ENCODE results near the gene RNF167.
A peak's percentile ranks its signal among the peaks of the same experiment; 100 is the strongest.

Gene RNF167

DNA sequence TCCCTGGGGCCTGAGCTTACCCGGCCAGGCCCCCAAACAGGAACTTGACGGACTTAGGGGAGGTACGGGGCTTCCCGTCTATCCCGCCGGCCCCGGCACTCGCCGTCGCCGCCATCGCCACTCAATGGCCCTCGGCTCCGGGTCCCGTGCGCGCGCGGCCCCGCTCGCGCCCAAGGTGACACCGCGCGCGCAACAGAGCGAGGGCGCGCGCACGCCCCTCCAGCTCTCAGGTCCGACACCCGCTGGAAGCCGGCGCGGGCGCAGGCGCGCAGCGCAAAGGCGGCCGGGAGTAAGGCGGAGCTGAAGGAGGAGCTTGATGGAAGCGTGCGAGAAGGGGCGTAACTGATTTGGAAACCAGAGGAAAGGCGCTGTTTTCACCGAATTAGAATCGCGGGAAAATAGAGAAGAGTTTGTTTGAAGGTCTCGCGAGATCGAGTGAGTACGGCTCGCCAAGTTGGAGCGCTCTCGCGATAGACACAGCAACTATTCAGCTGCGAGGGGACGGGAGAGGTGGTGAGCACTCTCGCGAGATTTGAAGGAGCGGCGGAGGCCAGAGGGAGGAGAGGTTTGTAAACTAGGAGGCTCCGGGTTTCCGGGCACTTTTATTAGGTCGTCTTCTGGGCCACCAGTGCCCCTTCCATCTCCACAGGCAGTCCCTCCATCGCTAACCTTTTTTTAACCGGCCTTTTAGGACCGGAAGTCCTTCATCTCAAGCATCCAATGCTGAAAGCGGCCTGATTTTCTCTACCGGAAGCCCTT lies at the start of gene RNF167, which contains the start of gene SLC25A11:
TSS of gene RNF167 (plus strand) at position 473 of the 759 bp plus-strand sequence. CDS start 642 bp downstream, outside the sequence.
TSS of gene SLC25A11 (minus strand) at position 251 of the 759 bp plus-strand sequence. CDS start at position 115, 136 bp downstream.
- peaks cover 59% of the 10 kb centered on the region for H3K36me3 Mint-ChIP-seq
- no peaks in the 10 kb centered on the region for H3K27me3 Mint-ChIP-seq
- peaks cover 55% of the 10 kb centered on the region for H3K4me1 Mint-ChIP-seq
- H3K27ac Mint-ChIP-seq = peak within 1 kb of the TSS; percentile 92
- H3K4me3 Mint-ChIP-seq = peak within 1 kb of the TSS; percentile 91
- no peaks in the 10 kb centered on the region for H3K9me3 Mint-ChIP-seq
- peak; percentile 93 for ATAC-seq

DNA sequence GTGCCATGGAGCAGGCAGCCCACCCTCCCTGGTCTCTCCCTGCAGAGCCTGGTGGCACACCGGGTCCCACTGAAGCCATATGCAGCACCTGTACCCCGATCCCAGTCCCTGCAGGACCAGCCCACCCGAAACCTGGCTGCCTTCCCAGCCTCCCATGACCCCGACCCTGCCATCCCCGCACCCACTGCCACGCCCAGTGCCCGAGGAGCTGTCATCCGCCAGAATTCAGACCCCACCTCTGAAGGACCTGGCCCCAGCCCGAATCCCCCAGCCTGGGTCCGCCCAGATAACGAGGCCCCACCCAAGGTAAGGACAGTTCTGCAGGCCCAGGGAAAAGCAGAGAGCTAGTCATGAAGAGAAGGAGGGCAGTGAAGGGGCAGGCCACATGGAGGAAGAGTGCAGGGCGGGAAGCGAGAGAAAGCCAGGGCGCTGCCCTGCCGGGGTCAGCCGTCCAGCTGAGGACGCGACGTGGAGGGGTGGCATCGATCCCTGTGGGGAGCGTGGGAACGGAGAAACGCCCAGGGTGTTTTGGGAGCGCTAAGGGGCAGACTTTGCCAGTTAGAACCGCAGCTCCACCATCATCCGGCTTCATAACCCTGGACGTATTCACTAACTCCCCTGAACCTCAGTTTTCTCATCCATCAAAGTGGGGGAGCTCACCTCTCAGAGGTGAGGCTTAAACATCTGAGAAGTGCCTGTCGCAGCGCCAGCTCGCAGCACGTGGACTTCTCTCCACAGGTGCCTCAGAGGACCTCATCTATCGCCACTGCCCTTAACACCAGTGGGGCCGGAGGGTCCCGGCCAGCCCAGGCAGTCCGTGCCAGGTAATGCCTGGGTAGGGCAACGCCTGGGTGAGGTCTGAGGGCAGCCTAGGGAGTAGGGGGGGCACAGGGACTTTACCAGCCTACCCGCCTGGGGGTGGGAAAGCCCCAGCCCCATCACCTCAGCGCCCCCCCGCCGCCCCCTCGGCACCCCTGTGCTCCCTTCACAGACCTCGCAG lies 48.4 kb upstream of the RNF167 start:
- Mint-ChIP-seq H3K27me3 (no peaks in the 10 kb centered on the region), H3K4me1 (no peaks in the 10 kb centered on the region), H3K9me3 (no peaks in the 10 kb centered on the region), H3K36me3 (peaks cover 80% of the 10 kb centered on the region), H3K4me3 (no peak overlapping the region), H3K27ac (no peak overlapping the region)
- ATAC-seq = no peak

DNA sequence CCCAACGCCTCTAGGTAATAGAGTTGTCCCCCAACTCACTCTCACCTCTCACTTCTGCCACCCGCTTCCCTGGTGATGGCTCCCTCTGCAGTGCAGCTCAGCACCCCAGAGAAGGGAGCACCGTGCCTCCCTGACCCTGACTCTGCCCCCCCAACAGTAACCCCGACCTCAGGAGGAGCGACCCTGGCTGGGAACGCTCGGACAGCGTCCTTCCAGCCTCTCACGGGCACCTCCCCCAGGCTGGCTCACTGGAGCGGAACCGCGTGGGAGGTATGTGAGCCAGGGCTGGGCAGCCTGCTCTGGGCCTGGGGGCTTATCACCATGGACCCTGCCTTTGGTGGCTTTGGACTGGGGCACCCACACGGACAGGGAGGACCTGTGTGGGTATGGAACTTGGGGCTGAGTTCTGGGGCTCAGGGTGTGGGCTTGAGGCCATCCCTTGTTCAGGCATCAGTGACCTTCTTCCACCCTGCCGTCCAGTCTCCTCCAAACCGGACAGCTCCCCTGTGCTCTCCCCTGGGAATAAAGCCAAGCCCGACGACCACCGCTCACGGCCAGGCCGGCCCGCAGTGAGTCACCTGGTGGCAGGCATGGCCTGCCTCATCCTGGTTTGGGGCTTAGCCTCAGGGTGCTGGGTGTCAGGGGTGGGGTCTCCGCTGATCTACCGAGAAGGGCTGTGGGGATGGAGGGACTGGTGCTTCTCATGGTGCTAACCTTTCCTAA lies 47.4 kb upstream of the RNF167 start:
- H3K4me3 Mint-ChIP-seq = no peak overlapping the region
- H3K36me3 Mint-ChIP-seq = peaks cover 83% of the 10 kb centered on the region
- no peak overlapping the region for H3K27ac Mint-ChIP-seq
- H3K27me3 Mint-ChIP-seq = no peaks in the 10 kb centered on the region
- ATAC-seq = no peak
- no peaks in the 10 kb centered on the region for H3K9me3 Mint-ChIP-seq
- no peaks in the 10 kb centered on the region for H3K4me1 Mint-ChIP-seq

DNA sequence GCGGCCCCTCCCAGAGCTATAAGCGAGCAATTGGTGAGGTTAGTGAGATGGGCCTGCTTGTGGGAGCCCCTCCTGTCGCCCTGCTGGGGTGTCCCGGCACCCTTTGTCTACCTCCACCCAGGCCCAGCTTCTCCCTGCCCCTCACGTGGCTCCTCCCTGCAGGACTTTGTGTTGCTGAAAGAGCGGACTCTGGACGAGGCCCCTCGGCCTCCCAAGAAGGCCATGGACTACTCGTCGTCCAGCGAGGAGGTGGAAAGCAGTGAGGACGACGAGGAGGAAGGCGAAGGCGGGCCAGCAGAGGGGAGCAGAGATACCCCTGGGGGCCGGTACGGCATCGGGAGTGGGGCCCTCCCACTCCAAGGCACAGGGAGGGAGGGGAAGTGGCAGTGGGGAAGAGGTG lies 46.8 kb upstream of the RNF167 start:
- H3K4me1 Mint-ChIP-seq = peaks cover 4% of the 10 kb centered on the region
- H3K9me3 Mint-ChIP-seq = no peaks in the 10 kb centered on the region
- peaks cover 89% of the 10 kb centered on the region for H3K36me3 Mint-ChIP-seq
- H3K27ac Mint-ChIP-seq = no peak overlapping the region
- ATAC-seq = no peak
- no peak overlapping the region for H3K4me3 Mint-ChIP-seq
- H3K27me3 Mint-ChIP-seq = no peaks in the 10 kb centered on the region

DNA sequence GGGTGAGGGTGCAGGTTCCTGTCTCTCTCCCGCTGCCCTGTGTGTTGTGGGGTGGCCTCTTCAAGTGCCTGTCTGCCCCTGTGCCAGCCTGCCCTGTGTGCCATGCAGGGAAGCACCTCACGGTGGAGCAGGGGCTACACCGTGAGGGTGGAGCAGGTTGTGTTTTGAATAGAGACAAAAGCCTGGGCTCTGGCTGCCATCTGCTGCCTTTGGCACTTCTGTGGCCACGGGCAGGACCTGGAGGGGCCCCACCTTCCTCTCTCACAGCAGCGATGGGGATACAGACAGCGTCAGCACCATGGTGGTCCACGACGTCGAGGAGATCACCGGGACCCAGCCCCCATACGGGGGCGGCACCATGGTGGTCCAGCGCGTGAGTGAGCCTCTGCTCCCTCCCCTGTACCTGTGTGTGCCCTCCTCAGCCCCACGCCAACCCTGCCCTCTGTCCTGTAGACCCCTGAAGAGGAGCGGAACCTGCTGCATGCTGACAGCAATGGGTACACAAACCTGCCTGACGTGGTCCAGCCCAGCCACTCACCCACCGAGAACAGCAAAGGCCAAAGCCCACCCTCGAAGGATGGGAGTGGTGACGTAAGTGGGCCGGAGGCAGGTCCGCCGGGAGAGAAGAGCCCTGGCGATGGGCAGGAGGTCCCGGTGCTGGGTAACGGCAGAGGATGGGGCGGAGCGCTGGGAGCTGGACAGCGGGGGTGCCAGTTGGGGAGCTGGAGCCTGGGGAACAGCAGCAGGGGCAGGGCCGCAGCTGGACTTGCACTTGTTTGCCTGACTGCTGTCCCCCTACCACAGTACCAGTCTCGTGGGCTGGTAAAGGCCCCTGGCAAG lies 46.1 kb upstream of the RNF167 start:
- H3K4me1 Mint-ChIP-seq = peaks cover 9% of the 10 kb centered on the region
- H3K36me3 Mint-ChIP-seq = peaks cover 90% of the 10 kb centered on the region
- no peaks in the 10 kb centered on the region for H3K27me3 Mint-ChIP-seq
- no peak overlapping the region for H3K4me3 Mint-ChIP-seq
- no peaks in the 10 kb centered on the region for H3K9me3 Mint-ChIP-seq
- no peak for ATAC-seq
- H3K27ac Mint-ChIP-seq = no peak overlapping the region

DNA sequence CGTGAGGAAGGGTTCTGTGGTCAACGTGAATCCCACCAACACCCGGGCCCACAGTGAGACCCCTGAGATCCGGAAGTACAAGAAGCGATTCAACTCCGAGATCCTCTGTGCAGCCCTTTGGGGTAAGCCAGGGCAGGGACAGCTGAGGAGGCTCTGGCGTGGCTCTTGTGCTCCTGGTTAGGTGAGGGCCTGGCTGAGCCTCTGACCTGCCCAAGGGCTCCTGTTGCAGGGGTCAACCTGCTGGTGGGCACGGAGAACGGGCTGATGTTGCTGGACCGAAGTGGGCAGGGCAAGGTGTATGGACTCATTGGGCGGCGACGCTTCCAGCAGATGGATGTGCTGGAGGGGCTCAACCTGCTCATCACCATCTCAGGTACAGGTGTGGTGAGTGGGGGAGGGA lies 44.9 kb upstream of the RNF167 start:
- peaks cover 18% of the 10 kb centered on the region for H3K4me1 Mint-ChIP-seq
- H3K27ac Mint-ChIP-seq = no peak overlapping the region
- H3K36me3 Mint-ChIP-seq = peaks cover 80% of the 10 kb centered on the region
- peaks cover 9% of the 10 kb centered on the region for H3K27me3 Mint-ChIP-seq
- H3K9me3 Mint-ChIP-seq = no peaks in the 10 kb centered on the region
- ATAC-seq = no peak
- H3K4me3 Mint-ChIP-seq = no peak overlapping the region

DNA sequence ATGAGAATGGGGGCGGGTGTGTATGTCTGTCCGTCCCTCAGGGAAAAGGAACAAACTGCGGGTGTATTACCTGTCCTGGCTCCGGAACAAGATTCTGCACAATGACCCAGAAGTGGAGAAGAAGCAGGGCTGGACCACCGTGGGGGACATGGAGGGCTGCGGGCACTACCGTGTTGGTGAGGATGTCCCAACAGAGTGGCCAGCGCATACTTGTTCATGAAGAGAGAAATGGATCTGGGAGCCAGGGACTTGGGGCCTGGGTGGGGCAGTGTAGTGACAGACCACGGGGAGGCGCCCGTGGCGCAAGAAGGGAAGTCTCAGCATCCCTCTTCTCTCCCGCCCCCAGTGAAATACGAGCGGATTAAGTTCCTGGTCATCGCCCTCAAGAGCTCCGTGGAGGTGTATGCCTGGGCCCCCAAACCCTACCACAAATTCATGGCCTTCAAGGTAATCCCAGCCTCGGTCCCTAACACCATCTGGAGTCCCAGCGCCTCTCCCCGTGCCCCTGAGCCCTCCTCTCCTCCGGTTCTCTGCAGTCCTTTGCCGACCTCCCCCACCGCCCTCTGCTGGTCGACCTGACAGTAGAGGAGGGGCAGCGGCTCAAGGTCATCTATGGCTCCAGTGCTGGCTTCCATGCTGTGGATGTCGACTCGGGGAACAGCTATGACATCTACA lies 44.3 kb upstream of the RNF167 start:
- Mint-ChIP-seq H3K36me3 (peaks cover 73% of the 10 kb centered on the region), H3K27ac (no peak overlapping the region), H3K9me3 (no peaks in the 10 kb centered on the region), H3K27me3 (peaks cover 10% of the 10 kb centered on the region), H3K4me3 (no peak overlapping the region), H3K4me1 (peaks cover 24% of the 10 kb centered on the region)
- no peak for ATAC-seq

DNA sequence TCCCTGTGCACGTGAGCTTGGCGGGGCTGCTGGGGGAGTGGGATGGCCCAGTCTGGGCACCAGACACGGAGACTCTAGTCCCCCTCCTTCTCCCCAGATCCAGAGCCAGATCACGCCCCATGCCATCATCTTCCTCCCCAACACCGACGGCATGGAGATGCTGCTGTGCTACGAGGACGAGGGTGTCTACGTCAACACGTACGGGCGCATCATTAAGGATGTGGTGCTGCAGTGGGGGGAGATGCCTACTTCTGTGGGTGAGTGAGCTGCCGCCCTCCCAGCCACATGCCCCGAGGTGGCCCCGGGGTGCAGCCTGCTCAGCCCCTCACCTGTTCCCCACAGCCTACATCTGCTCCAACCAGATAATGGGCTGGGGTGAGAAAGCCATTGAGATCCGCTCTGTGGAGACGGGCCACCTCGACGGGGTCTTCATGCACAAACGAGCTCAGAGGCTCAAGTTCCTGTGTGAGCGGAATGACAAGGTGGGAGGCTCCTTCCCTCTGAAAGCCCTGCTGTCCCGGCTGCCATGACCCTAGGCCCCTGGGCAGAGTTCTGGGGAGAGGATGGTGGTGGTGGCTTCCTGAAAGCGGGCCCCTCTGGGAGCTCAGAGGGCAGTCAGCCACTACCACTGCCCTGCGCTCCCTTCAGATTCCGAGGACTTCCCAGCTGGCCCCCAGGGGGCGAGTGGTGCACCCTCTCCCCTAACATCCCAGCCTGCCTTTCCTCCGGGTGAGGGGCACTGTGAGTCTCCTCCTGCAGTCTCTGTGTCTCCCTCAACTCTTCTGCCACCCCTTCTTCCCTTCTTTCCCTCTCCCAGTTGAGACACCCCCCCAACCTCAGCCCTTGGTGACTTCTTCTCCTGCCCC lies 43.5 kb upstream of the RNF167 start:
- Mint-ChIP-seq H3K36me3 (peaks cover 66% of the 10 kb centered on the region), H3K27ac (no peak overlapping the region)
- ATAC-seq = no peak

DNA sequence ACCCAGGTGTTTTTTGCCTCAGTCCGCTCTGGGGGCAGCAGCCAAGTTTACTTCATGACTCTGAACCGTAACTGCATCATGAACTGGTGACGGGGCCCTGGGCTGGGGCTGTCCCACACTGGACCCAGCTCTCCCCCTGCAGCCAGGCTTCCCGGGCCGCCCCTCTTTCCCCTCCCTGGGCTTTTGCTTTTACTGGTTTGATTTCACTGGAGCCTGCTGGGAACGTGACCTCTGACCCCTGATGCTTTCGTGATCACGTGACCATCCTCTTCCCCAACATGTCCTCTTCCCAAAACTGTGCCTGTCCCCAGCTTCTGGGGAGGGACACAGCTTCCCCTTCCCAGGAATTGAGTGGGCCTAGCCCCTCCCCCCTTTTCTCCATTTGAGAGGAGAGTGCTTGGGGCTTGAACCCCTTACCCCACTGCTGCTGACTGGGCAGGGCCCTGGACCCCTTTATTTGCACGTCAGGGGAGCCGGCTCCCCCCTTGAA lies 42.8 kb upstream of the RNF167 start:
- Mint-ChIP-seq H3K27me3 (peaks cover 10% of the 10 kb centered on the region), H3K36me3 (peaks cover 62% of the 10 kb centered on the region), H3K27ac (no peak overlapping the region), H3K9me3 (no peaks in the 10 kb centered on the region), H3K4me1 (peaks cover 31% of the 10 kb centered on the region), H3K4me3 (no peak overlapping the region)
- no peak for ATAC-seq

More for the DNA sequence above, 43.5 kb upstream of the RNF167 start:
- Mint-ChIP-seq H3K4me1 (peaks cover 28% of the 10 kb centered on the region), H3K9me3 (no peaks in the 10 kb centered on the region), H3K4me3 (no peak overlapping the region), H3K27me3 (peaks cover 10% of the 10 kb centered on the region)

DNA sequence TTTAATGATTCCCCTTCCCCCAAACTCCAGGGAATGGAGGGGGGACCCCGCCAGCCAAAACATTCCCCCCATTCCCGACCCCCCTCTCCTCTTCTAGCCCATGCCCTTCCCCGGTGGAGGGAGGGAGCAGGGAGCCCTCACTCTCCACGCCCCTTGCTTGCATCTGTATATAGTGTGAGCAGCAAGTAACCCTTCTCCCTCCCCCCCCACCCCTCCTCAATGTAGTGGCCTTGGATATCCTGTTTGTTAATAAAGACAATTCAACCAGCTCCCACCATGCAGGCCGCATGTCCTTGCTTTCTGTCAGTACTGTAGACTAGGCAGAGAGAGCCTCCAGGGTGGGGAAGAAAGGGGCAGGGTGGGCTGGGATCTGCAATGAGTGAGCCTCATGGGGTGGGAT lies 42.3 kb upstream of the RNF167 start:
- no peak for ATAC-seq
- Mint-ChIP-seq H3K27me3 (peaks cover 10% of the 10 kb centered on the region), H3K4me1 (peaks cover 37% of the 10 kb centered on the region), H3K27ac (no peak overlapping the region), H3K36me3 (peaks cover 56% of the 10 kb centered on the region), H3K9me3 (no peaks in the 10 kb centered on the region), H3K4me3 (no peak overlapping the region)

DNA sequence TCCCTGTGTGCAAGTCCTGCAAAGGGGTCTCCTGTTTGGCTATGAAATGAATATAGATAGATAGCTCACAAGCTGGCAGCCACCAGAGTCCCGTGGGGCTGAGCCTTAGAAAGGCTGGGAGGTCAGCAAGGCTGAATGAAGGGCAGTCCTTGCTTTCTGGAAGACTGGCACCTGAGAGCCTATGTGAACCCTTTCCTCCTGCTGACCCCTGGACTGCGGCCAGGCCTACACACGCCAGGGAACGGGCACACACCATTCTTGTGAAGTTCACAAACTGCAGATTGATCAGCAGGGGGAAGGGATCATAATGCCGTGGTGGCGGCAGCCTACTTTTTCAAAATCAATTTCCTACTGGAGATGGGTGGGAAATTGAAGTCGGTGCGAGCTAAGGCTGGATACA lies 41.7 kb upstream of the RNF167 start:
- H3K9me3 Mint-ChIP-seq = no peaks in the 10 kb centered on the region
- ATAC-seq = no peak
- H3K4me1 Mint-ChIP-seq = peaks cover 42% of the 10 kb centered on the region
- H3K27me3 Mint-ChIP-seq = peaks cover 10% of the 10 kb centered on the region
- H3K36me3 Mint-ChIP-seq = peaks cover 51% of the 10 kb centered on the region
- peak overlapping the region; percentile 61 for H3K4me3 Mint-ChIP-seq
- no peak overlapping the region for H3K27ac Mint-ChIP-seq

DNA sequence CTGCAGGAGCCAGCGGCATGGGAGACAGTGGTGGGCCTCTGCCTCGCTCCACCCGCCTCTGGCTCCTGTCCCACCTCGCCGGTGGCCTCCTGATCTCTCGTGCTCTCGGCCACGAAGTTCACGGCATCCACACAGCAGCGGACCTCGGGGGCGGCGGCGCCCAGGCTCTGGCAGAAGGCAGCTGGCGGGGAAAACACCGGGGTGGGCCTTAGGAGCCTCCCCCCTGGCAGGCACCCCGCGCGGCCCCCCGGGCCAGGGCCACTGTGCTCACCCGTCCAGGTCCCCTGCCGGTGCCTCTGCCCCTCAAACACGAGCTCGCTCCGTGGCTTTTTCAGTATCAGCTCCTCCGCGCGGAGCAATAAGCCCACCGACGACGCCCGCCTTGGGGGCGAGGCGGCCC lies 41.1 kb upstream of the RNF167 start:
- peak overlapping the region; percentile 85 for H3K27ac Mint-ChIP-seq

More for the DNA sequence above, 41.1 kb upstream of the RNF167 start:
- Mint-ChIP-seq H3K9me3 (no peaks in the 10 kb centered on the region), H3K4me3 (peak overlapping the region; percentile 90), H3K27me3 (peaks cover 10% of the 10 kb centered on the region), H3K4me1 (peaks cover 48% of the 10 kb centered on the region), H3K36me3 (peaks cover 46% of the 10 kb centered on the region)
- ATAC-seq = peak; percentile 1

Data from stimulated activated memory B cell treated with anti-CD40 and anti-IgM and Interleukin-4, amounts not matched to agents 10 μg/mL and 1 μg/mL and 100 μg/mL, for 72 hours (primary cell).